GM12873 (cell line): ENCODE results near the gene F8A1.
A peak's percentile ranks its signal among the peaks of the same experiment; 100 is the strongest.

Experiments used
- CTCF ChIP-seq: IDR thresholded peaks from 2 replicates; pipeline ENCODE4 v1.5.1; 2012; ENCODE audit warnings: low read depth, mild to moderate bottlenecking, moderate library complexity, low read length, control low read depth; ENCODE audit not compliant: insufficient read depth; ENCODE audit errors: missing control alignments

Gene F8A1

DNA sequence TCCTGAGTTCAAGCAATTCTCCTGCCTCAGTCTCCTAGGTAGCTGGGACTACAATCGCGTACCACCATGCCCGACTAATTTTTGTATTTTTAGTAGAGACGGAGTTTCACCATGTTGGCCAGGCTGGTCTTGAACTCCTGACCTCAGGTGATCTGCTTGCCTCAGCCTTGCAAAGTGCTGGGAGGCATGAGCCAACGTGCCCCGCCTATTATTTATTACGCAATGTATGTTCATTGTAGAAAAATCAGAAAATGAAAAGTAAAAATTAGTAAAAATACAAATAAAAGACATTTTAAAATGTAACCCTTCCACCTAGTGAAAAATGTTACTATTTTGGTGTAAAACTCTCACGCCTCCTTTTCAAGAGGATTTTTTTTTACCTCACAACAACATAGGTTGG, 14.2 kb downstream of the F8A1 start:
- TF ChIP-seq CTCF = no peak

DNA sequence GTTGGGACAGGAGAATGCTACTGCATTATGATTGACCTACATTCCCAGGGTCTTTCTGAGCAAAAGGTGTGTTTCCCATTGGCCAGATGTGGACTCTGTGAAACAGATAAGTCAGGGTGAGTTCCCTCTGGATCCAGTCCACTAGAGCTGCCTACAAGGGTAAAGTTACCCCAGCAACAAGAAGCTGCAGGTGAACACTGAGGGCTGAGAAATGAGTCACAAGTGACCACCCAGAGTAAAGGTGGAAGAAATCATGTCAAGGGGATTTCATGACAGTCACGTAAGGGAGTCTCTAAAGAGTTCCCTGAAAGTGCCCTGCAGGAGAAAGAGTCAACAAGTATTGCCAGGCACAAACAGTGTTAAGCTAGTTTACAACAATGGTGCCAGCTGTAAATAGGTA, 16.3 kb downstream of the F8A1 start:
- no peak for TF ChIP-seq CTCF

GRCh38 chrX:154908821-154909220, 22.7 kb downstream of the F8A1 start:
- TF ChIP-seq CTCF = no peak

DNA sequence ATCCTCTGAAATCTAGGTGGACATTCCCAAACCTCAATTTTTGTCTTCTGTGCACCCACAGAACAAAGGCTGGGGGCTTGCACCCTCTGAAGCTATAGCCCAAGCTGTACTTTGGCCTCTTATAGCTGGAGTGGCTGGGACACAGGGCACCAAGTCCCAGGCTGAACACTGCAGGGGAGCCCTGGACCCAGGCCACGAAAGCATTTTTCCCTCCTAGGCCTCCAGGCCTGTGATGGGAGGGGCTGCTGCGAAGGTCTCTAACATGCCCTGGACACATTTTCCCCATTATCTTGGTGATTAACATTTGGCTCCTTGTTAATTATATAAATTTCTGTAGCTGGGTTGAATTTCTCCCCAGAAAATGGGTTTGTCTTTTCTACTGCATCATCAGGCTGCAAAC, 27.9 kb downstream of the F8A1 start:
- TF ChIP-seq CTCF = no peak

- TF ChIP-seq CTCF = peak; percentile 79
Measured at GRCh38 chrX:154918060-154918483, 31.9 kb downstream of the F8A1 start.
